CD14-positive monocyte (primary cell): Measurements from ENCODE around the gene FHIT. TPM values are rescaled to one million over a fixed set of nuclear protein-coding genes. Genes with fewer than 3 reads are reported as not detected.

Source experiments
- DNase-seq, 3 donors: peaks; one replicate each; pipeline ENCODE4 v3.0.0-alpha.2; 2011 to 2022
- H2AFZ ChIP-seq: 2 replicates; pipeline ENCODE4 v1.6.0; 2012; ENCODE audit warnings: mild to moderate bottlenecking, low read depth, low read length, inconsistent platforms; ENCODE audit not compliant: insufficient read depth, poor library complexity, severe bottlenecking
- H3K27ac ChIP-seq, 2 donors: 1 replicate in 1 of 2; 2 replicates in 1 of 2; pipeline ENCODE4 v1.5.1; 2012 to 2013; ENCODE audit warnings: low read length in 2 of 2, control low read depth in 1 of 2, inconsistent platforms in 1 of 2, low read depth in 1 of 2, mild to moderate bottlenecking in 1 of 2
- H3K27me3 ChIP-seq, 2 donors: one replicate each; pipeline versions ENCODE4 v1.6.0 to v1.6.1; 2011 to 2013; ENCODE audit warnings: low read length in 2 of 2; ENCODE audit not compliant: control insufficient read depth in 2 of 2, insufficient read depth in 2 of 2
- H3K36me3 ChIP-seq, 2 donors: replicated peaks in 1 of 2; 1 replicate in 1 of 2; 2 replicates in 1 of 2; pipeline versions ENCODE4 v1.5.1 to v1.6.1; 2012 to 2013; ENCODE audit warnings: low read length in 2 of 2, control low read depth in 1 of 2, inconsistent platforms in 1 of 2, mild to moderate bottlenecking in 1 of 2; ENCODE audit not compliant: insufficient read depth in 2 of 2, control insufficient read depth in 1 of 2
- H3K4me1 ChIP-seq, 2 donors: 1 replicate in 1 of 2; 2 replicates in 1 of 2; pipeline versions ENCODE4 v1.5.1 to v1.6.1; 2012 to 2013; ENCODE audit warnings: low read length in 2 of 2, control low read depth in 1 of 2, inconsistent platforms in 1 of 2, mild to moderate bottlenecking in 1 of 2, moderate library complexity in 1 of 2; ENCODE audit not compliant: insufficient read depth in 2 of 2, control insufficient read depth in 1 of 2
- H3K4me2 ChIP-seq: replicated peaks from 2 replicates; pipeline ENCODE3; 2012; ENCODE audit warnings: low read length, moderate library complexity, mild to moderate bottlenecking; ENCODE audit not compliant: poor library complexity, severe bottlenecking; ENCODE audit errors: extremely low read depth
- H3K4me3 ChIP-seq, 3 experiments: fragments of 200-600 bp in 1 of 3; sonication (generic) in 1 of 3; replicated peaks in 1 of 3; 1 replicate in 2 of 3; 2 replicates in 1 of 3; pipeline ENCODE4 v1.5.1; 2011 to 2013; ENCODE audit warnings: low read length in 3 of 3, mild to moderate bottlenecking in 3 of 3, control low read depth in 2 of 3, low read depth in 2 of 3, inconsistent platforms in 1 of 3, moderate library complexity in 1 of 3
- H3K79me2 ChIP-seq: 2 replicates; pipeline ENCODE4 v1.6.0; 2012; ENCODE audit warnings: mild to moderate bottlenecking, control low read depth, inconsistent platforms, low read length, moderate library complexity; ENCODE audit not compliant: insufficient read depth
- H3K9ac ChIP-seq: 2 replicates; pipeline ENCODE4 v1.6.0; 2017; ENCODE audit warnings: low read length, mild to moderate bottlenecking; ENCODE audit not compliant: insufficient read depth, poor library complexity, severe bottlenecking
- H3K9me3 ChIP-seq, 2 donors: replicated peaks in 1 of 2; 1 replicate in 1 of 2; 2 replicates in 1 of 2; pipeline versions ENCODE4 v1.5.1 to v1.6.1; 2012 to 2013; ENCODE audit warnings: low read length in 2 of 2, control low read depth in 1 of 2; ENCODE audit not compliant: control insufficient read depth in 1 of 2, insufficient read depth in 1 of 2
- H4K20me1 ChIP-seq: 2 replicates; pipeline ENCODE4 v1.6.0; 2012; ENCODE audit warnings: mild to moderate bottlenecking, low read length, control low read depth, moderate library complexity; ENCODE audit not compliant: insufficient read depth
- H3K27ac Mint-ChIP-seq, 7 donors: one replicate each; pipeline ENCODE4 v1.8.0; 2020; ENCODE audit warnings: mild to moderate bottlenecking in 7 of 7, mixed read lengths in 7 of 7, moderate library complexity in 6 of 7, inconsistent platforms in 2 of 7
- H3K27me3 Mint-ChIP-seq, 3 donors: one replicate each; pipeline ENCODE4 v1.8.0; 2021 to 2022; ENCODE audit warnings: low read depth in 3 of 3, mild to moderate bottlenecking in 3 of 3, mixed read lengths in 3 of 3, moderate library complexity in 3 of 3, inconsistent platforms in 1 of 3
- H3K36me3 Mint-ChIP-seq, 2 donors: one replicate each; pipeline ENCODE4 v1.8.0; 2020; ENCODE audit warnings: mixed read lengths in 2 of 2, inconsistent platforms in 1 of 2, mild to moderate bottlenecking in 1 of 2
- H3K4me1 Mint-ChIP-seq: one replicate; pipeline ENCODE4 v1.8.0; 2020; ENCODE audit warnings: mild to moderate bottlenecking, mixed read lengths
- H3K4me3 Mint-ChIP-seq, 2 donors: one replicate each; pipeline ENCODE4 v1.8.0; 2020; ENCODE audit warnings: mild to moderate bottlenecking in 2 of 2, mixed read lengths in 2 of 2, moderate library complexity in 1 of 2
- H3K9me3 Mint-ChIP-seq, 7 donors: one replicate each; pipeline ENCODE4 v1.8.0; 2020 to 2022; ENCODE audit warnings: mixed read lengths in 7 of 7, mild to moderate bottlenecking in 6 of 7, moderate library complexity in 6 of 7, inconsistent platforms in 2 of 7
- WGBS: methylation state at CpG from one replicate; pipeline ENCODE4 v1.1.5; 2013; ENCODE audit warnings: missing lambda C conversion rate; ENCODE audit not compliant: insufficient coverage; 5-methylcytosine and 5-hydroxymethylcytosine counted together
- intact Hi-C, 2 donors: fragments of 100-400 bp; cut with micrococcal nuclease; formaldehyde crosslinking; loops; one replicate each; pipeline versions ENCODE4 v1.15.0 to v1.15.1; 2023
- polyA plus RNA-seq, 3 donors: library from polyadenylated mRNA; depleted of rRNA in 1 of 3; unstranded in 2 of 3; stranded (reverse) in 1 of 3; fragments of 300-500 nt in 2 of 3; fragments of >200 nt in 1 of 3; fragmentation: Illumina TruSeq in 2 of 3; gene quantifications; 1 replicate in 2 of 3; 2 replicates in 1 of 3; pipeline ENCODE4 v1.2.3, GENCODE V29; 2012 to 2021
- TF ChIP-seq, protein P1 (sequence below): fragments of 200-600 bp; IDR thresholded peaks from one replicate; pipeline ENCODE4 v1.8.0; 2022; ENCODE audit warnings: antibody characterized with exemption, mild to moderate bottlenecking

The FHIT gene
- polyA plus RNA-seq, 3 donors = 1.7 to 3.4 (median 3.2) TPM

DNA sequence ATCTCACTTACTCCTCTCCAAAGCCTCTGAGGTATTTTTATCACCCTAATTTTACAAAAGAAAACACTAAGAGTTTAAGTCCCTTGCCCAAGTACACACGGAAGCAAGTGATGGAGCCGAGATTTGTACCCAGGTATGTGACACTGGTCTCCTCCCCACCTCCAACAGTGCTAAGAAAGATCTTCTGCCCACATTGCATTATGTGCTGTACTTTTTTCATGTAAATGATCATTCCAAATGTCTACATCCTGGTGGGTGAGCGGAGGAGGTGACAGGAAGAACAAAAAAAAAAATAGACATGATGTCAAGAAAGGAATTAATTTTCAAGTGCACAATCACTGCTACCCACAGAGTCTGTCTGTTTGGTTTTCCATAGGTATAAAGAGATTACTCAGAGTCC lies 694.1 kb downstream of the FHIT start:
- DNase-seq = no peak
- Histone ChIP-seq H3K36me3 (no peaks in the 10 kb centered on the region), H3K4me1 (peaks cover 4 to 7% of the 10 kb centered on the region in 2 donors), H3K27me3 (no peaks in the 10 kb centered on the region), H3K9me3 (no peaks in the 10 kb centered on the region), H3K9ac (no peak overlapping the region), H3K27ac (no peak overlapping the region), H2AFZ (no peak overlapping the region), H3K4me3 (no peak overlapping the region), H3K4me2 (no peak overlapping the region), H3K79me2 (no peaks in the 10 kb centered on the region), H4K20me1 (no peaks in the 10 kb centered on the region)
- no peaks in the 10 kb centered on the region for H3K27me3 Mint-ChIP-seq
- no peak overlapping the region for H3K4me3 Mint-ChIP-seq
- peaks cover 0 to 5% (median 2%) of the 10 kb centered on the region in 7 donors for H3K9me3 Mint-ChIP-seq
- no CpG with 5 or more reads among the region's 3 CpGs for WGBS
- no peak overlapping the region for H3K27ac Mint-ChIP-seq
- TF ChIP-seq, protein P1, sequence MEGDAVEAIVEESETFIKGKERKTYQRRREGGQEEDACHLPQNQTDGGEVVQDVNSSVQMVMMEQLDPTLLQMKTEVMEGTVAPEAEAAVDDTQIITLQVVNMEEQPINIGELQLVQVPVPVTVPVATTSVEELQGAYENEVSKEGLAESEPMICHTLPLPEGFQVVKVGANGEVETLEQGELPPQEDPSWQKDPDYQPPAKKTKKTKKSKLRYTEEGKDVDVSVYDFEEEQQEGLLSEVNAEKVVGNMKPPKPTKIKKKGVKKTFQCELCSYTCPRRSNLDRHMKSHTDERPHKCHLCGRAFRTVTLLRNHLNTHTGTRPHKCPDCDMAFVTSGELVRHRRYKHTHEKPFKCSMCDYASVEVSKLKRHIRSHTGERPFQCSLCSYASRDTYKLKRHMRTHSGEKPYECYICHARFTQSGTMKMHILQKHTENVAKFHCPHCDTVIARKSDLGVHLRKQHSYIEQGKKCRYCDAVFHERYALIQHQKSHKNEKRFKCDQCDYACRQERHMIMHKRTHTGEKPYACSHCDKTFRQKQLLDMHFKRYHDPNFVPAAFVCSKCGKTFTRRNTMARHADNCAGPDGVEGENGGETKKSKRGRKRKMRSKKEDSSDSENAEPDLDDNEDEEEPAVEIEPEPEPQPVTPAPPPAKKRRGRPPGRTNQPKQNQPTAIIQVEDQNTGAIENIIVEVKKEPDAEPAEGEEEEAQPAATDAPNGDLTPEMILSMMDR = no peak
- peaks cover 12% of the 10 kb centered on the region for H3K4me1 Mint-ChIP-seq
- intact Hi-C loops = no loop called here
- no peaks in the 10 kb centered on the region for H3K36me3 Mint-ChIP-seq

GRCh38 chr3:60555686-60556354 lies 695.4 kb downstream of the FHIT start:
- Histone ChIP-seq H3K4me2 (no peak overlapping the region), H4K20me1 (no peaks in the 10 kb centered on the region), H3K27me3 (no peaks in the 10 kb centered on the region), H3K36me3 (no peaks in the 10 kb centered on the region), H3K4me1 (peaks cover 4 to 7% of the 10 kb centered on the region in 2 donors), H3K27ac (no peak overlapping the region), H3K9ac (no peak overlapping the region), H3K4me3 (no peak overlapping the region), H3K79me2 (no peaks in the 10 kb centered on the region), H3K9me3 (no peaks in the 10 kb centered on the region), H2AFZ (no peak overlapping the region)
- Mint-ChIP-seq H3K4me3 (no peak overlapping the region), H3K4me1 (peaks cover 12% of the 10 kb centered on the region), H3K9me3 (peaks cover 0 to 3% (median 2%) of the 10 kb centered on the region in 7 donors), H3K27ac (no peak overlapping the region), H3K27me3 (no peaks in the 10 kb centered on the region), H3K36me3 (no peaks in the 10 kb centered on the region)
- intact Hi-C loops = no loop called here
- no peak for DNase-seq
- WGBS = 65% methylated on average over 3 of the region's 4 CpGs
- TF ChIP-seq, protein P1 = no peak
